GM23338 (cell line): ENCODE data around the gene STX7.

Source experiments
- CREB1 ChIP-seq: fragments of 250-450 bp; sonication (Bioruptor Pico); IDR thresholded peaks from 2 replicates; pipeline ENCODE4 v1.5.0; 2020; ENCODE audit warnings: low read depth, mild to moderate bottlenecking, moderate library complexity
- EZH2 ChIP-seq: fragments of 200-600 bp; sonication (generic); IDR thresholded peaks from one replicate; pipeline ENCODE4 v1.8.0; 2017; ENCODE audit warnings: antibody characterized with exemption, mild to moderate bottlenecking, low read depth; ENCODE audit not compliant: unreplicated experiment
- EZH2phosphoT487 ChIP-seq: fragments of 200-600 bp; sonication (generic); IDR thresholded peaks from one replicate; pipeline ENCODE4 v1.8.1; 2018; ENCODE audit warnings: antibody characterized with exemption; ENCODE audit not compliant: unreplicated experiment
- POLR2AphosphoS5 ChIP-seq: IDR thresholded peaks from 2 replicates; pipeline ENCODE4 v1.6.1; 2016; ENCODE audit warnings: antibody characterized with exemption, low read depth
- TF ChIP-seq, protein P1 (sequence below), 2 experiments: fragments of 200-600 bp in 1 of 2; sonication (generic) in 1 of 2; conservative IDR thresholded peaks; 2 replicates each; pipeline versions ENCODE4 v1.5.1 to v1.6.1; 2016 to 2017; ENCODE audit warnings: antibody characterized with exemption in 2 of 2, low read depth in 2 of 2, mild to moderate bottlenecking in 2 of 2, moderate library complexity in 1 of 2
- TF ChIP-seq, protein P2 (sequence below): IDR thresholded peaks from one replicate; pipeline ENCODE4 v1.6.1; 2018; ENCODE audit warnings: antibody characterized with exemption; ENCODE audit not compliant: unreplicated experiment

DNA sequence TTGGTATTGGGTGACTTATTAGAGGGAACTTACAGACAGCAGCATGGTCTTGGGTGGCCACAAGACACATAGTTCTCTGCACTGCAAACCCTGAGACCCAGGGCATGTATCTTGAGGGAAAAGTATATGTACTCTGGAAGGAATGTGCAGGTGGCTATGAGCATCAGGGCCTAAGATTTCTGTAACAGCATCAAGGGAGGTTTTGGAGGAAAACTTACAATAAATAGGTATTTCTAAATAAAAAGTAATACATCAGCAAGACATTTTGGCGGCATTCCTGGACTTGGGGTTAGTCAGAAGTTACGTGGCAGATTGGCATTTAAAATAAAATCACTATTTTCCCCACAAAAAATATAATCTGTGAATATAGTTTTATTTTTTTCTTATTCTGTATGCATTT lies 8.0 kb upstream of the STX7 start:
- TF ChIP-seq, protein P1, sequence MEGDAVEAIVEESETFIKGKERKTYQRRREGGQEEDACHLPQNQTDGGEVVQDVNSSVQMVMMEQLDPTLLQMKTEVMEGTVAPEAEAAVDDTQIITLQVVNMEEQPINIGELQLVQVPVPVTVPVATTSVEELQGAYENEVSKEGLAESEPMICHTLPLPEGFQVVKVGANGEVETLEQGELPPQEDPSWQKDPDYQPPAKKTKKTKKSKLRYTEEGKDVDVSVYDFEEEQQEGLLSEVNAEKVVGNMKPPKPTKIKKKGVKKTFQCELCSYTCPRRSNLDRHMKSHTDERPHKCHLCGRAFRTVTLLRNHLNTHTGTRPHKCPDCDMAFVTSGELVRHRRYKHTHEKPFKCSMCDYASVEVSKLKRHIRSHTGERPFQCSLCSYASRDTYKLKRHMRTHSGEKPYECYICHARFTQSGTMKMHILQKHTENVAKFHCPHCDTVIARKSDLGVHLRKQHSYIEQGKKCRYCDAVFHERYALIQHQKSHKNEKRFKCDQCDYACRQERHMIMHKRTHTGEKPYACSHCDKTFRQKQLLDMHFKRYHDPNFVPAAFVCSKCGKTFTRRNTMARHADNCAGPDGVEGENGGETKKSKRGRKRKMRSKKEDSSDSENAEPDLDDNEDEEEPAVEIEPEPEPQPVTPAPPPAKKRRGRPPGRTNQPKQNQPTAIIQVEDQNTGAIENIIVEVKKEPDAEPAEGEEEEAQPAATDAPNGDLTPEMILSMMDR (conservative IDR thresholded peaks at IDR 0.05; ENCODE audit: low read depth in 2 of 2) = no peak
- TF ChIP-seq POLR2AphosphoS5 = no peak
- TF ChIP-seq EZH2 = no peak
- TF ChIP-seq, protein P2, sequence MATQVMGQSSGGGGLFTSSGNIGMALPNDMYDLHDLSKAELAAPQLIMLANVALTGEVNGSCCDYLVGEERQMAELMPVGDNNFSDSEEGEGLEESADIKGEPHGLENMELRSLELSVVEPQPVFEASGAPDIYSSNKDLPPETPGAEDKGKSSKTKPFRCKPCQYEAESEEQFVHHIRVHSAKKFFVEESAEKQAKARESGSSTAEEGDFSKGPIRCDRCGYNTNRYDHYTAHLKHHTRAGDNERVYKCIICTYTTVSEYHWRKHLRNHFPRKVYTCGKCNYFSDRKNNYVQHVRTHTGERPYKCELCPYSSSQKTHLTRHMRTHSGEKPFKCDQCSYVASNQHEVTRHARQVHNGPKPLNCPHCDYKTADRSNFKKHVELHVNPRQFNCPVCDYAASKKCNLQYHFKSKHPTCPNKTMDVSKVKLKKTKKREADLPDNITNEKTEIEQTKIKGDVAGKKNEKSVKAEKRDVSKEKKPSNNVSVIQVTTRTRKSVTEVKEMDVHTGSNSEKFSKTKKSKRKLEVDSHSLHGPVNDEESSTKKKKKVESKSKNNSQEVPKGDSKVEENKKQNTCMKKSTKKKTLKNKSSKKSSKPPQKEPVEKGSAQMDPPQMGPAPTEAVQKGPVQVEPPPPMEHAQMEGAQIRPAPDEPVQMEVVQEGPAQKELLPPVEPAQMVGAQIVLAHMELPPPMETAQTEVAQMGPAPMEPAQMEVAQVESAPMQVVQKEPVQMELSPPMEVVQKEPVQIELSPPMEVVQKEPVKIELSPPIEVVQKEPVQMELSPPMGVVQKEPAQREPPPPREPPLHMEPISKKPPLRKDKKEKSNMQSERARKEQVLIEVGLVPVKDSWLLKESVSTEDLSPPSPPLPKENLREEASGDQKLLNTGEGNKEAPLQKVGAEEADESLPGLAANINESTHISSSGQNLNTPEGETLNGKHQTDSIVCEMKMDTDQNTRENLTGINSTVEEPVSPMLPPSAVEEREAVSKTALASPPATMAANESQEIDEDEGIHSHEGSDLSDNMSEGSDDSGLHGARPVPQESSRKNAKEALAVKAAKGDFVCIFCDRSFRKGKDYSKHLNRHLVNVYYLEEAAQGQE = no peak
- TF ChIP-seq EZH2phosphoT487 = no peak
- no peak for TF ChIP-seq CREB1 (CRISPR knock-in tag)
